CMK (cell line): Measurements from ENCODE around the gene LRRC7.
"Not testable (repeated sequence)": the region's sequence is repeated elsewhere in the genome, so short reads cannot be mapped to it uniquely, and the experiment has no call there.

ENCODE experiments used
- DNase-seq: peaks from one replicate; pipeline ENCODE4 v3.0.0-alpha.2; 2010; ENCODE audit warnings: low read depth

LRRC7 gene

DNA sequence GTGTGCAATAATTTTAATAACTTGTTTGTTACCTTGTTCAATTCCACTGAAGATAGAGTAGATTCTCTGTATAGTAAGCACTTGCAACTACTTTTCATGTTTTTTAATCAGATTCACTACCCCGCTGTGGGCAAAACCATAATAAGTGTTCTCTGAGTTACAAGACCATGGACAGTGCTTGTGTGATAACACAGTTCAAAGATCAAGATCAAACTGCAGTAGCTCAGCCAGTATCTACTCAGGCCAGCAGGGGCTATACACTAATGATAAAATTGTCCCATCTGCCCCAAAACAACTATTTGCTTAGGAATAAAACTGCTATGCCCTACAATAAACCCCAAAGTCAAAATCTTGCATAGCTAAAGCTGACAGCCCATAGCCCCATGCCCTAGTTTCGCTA lies 129.6 kb downstream of the LRRC7 start:
- DNase-seq, result no peak

DNA sequence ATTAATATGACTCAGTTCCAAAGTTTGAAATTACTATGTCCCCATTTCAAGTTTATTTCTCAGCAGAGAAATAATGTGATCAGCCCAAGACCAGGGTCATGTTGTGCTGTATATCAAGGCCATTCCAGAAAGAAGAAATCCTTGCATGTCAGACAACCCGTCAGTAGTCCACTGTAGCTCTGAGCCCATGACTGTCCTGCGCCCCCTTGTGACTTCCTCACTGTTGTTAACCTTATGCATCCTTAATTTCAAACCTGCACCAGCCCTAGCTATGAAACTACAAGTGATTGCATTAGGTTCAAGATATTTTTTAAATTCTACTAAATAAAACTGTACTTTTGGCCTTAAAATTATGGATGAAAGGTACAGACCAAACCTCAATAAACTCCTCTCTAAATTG lies 133.0 kb downstream of the LRRC7 start:
- DNase-seq, result no peak

DNA sequence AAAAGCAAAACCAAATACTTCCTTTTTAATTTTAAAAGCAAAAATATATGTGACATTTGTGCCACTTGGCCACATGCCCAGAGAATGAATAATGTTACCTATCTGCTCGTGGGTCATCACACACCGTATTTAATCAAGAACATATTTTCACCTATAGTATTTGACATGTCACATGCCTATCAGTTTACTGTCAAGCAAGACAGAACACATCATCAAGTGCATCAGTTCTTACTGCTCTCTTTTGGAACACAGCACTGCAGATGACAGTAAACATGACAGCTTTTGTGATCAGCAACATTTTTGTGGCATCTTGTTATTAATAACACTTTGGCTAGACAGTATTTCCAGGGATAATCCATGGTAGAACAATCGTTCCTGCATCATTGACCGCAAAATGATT lies 134.4 kb downstream of the LRRC7 start:
- DNase-seq, result no peak

DNA sequence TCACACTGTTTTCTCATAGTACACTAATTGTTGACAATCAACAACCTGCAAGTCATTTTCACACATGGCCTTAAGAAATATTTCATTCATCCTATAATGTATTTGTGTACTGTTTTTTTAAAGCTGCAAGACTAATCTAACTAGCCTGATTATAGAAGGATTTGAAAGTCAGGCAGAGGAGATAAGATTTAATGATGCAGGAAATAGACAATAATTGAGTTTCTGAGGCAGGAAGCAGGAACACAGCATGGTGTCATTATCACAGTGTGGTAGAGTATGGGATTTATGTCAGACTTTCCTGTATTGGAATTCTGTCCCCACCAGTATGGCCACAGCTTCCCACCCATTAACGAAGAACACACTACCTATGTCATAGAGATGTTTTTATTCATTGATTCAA lies 138.8 kb downstream of the LRRC7 start:
- DNase-seq, result no peak

DNA sequence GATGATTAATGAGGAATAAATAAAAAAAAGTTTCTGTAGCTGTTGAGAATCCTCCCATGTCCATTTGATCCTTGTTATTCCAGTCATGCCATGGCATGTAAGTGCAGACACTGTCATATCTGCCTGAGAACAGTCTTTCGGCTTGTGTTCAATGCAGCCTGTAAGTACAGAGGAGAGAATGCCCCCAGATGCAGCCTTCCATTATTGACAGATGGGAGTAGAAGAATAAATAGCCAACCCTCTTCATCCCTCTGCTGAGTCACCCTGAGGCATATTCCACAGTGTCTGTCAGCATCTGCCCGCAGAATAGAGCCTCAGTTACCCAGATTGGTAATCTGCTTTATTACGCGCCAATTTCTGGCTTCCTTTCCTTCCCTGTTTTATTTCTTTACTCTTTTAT lies 139.4 kb downstream of the LRRC7 start:
- DNase-seq, result no peak

DNA sequence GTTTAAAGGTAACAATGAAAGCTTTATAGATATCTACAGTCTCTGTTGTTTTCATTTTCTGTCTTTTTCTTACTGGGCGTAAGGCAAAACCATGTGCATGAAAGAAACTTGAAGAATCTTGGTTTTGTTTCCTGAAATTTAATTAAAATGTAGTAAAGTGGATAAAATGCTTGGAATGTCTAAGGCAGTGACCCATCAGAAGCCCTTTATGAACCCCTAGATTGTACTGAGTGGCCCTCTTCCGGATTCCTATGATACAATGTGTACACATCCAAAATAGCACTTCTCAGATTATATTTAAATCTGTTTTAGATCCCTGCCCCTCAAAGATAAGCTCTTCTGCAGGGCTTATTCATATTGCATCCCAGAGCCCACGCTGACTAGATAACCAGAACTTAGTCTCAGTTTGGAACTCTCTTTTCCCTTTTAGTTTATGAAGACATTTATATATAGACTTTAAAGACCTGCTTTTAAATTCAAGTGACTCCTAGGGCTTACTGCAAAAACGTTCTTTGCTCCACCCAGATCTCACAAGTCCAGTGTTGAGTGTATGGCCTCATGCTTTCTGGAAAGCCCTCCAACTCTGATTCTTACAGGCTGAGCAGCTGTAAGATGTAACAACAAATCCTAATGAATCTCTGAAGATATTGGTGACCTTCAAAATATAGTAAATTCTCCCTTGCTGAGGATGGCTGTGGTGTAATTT lies 142.9 kb downstream of the LRRC7 start:
- DNase-seq, result no peak

DNA sequence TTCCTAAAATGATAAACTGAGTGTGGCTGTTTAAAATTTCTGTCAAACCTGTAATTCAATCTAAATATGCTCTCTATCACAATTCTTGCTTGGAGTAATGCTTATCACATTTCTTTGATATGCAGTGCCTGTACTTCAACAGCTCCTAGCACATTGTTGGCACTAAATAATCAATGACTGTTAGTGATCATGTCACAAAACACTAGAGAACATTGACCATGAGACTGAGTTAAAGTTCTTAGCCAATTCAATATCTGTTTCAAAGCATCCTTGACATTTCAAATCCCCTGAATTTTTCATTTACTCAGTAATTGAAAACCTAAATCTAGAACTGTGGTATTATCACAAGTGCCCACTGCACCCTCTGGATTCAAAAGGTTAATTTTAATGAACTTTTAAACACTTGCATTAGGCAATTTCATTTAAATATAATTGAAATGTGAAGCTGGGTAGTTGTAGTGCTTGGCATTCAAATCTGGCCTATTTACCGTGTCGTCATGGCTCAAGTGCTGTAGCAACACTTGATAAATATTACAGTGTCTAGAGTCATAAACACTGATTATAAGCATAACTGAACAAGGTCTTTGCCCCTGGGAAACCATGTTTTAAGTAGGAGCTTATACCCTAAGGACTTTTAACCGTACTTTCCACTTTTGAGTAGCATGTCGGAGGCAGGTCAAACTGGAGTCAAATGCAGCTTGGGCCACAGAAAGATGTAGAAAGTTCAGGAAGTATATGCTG lies 143.6 kb downstream of the LRRC7 start:
- no peak for DNase-seq

DNA sequence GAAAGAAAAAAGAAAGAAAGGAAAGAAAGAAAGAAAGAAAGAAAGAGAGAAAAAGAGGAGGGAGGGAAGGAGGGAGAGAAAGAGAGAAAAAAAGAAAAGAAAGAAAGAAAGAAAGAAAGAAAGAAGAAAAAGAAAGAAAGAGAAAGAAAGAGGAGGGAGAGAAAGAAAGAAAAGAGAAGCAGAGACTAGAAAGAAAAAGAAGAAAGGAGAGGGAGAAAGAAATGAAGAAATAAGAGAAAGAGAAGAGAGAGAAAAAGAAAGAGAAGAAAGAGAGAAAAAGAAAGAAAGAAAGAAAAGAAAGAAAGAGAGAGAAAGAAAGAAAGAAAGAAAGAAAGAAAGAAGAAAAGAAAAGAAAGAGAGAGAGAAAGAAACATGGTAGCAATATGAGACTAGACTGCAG lies 150.1 kb downstream of the LRRC7 start:
- DNase-seq, result not testable (repeated sequence)

DNA sequence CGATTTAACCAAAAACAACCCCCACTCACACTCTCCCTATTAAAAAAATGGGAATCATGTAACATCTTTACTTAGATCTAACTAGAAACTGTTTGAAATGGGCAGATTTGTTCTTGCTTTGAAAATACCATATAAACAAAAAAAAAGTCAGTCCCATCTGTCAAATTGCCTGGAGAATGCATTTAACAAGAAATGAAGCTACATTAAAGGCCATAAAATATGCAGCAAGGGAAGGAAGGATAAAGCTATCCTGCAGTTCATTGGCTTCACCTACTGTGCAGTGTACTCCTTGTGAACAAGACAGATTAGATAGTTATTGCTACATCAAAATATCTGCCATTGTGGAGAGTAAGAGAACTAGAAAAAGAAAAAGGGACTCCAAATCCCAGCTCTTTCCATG lies 160.5 kb downstream of the LRRC7 start:
- DNase-seq, result no peak

DNA sequence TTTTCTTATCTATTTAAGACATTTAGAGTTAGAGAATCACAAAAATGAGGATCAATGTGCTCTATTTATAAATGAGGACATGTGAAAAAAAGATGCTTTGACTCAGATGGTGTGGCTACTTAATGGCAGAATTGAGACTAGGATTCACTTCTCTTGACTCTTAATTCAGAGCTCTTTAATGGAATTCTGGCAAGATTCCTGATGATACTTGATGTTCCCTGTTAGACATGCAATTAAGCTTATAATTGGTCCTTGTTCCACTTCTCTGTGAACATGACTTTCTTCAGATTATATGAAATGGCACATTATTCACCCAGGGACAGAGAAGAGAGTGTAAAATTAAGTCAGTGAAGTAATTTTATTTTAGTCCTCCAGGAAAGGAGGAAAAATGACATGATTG lies 165.3 kb downstream of the LRRC7 start:
- DNase-seq, result no peak

DNA sequence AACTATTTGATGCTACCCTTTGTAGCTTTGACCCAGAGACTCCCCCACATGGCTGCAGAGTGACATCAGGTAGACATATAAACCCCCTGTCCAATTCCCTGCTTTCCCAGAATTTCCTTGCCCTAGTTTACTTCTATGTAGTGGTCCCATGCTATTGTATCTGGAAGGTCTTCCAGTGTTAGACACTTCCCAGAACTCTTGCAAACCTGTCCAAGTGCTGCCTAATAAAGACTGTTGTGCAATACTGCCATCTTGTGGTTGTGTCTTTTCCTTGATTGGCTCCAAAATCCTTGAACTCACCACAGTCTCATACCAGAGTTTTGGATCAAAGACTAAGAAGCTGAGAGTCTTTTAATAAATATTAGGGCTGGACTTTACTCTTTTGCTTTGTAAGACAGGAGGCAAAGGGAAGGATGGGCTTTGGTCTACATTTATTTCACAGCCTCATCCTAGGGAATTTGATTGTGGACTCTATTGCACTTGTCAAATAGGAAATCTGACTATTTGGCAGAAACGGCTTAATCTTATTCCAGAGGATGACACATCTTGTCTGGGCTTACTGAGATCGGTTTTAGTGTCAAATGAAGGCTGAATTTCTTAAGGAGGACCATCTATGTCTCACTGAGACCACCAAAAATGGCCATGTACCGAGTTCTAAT lies 169.9 kb downstream of the LRRC7 start:
- peak; percentile 57 for DNase-seq

DNA sequence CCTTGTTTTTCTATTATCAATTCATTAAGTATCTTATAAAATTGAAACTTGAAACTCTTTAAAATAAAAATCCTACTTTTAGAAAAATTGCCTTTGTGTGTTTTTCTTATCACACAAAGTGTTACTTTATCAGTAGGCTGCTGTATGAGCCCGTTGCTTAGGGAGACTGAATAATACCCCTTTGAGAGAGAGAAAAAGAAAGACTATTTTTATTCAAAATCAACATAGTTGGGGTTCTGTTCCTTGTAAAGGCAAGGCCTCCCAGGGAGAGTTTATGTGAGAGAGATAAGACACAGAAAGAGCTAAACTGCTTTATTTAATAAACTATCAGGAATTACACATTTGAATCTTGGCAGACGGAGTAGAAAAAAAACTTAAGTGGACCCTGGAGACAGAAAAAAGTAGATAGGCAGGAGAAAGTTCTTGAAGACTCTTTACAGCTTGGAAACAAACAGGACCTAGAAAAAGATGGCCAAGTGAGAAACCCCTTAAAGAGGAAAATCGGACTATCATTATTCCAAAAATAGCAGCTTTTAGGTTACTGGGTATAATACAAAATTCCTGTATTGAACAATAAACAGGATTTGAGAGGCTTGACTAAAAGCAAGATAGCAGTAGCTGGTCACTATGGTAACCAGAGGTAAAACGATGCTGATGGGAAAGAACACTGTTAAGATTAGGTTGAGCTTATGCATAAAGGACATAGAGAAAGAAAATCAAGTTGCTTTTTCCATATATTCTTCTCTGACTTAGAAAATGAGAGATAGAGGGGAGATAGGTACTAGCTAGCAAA lies 170.9 kb downstream of the LRRC7 start:
- DNase-seq, result no peak

DNA sequence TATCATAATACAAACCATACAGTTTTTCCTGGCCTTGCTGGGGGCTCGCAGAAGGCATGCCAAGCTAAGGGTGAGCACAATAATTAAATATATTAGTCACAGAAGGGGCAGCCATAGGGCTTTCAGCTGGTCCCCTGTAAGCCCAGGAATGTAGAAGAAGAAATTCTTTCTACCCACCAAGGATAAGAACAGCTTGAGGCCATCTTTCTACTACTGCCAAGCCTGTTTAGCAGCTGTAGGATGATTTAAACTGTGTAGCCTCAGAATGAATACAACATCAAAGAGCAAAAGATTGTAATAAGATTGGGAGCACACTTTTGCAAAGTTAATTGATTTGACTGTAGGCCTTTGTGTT lies 171.5 kb downstream of the LRRC7 start:
- no peak for DNase-seq

DNA sequence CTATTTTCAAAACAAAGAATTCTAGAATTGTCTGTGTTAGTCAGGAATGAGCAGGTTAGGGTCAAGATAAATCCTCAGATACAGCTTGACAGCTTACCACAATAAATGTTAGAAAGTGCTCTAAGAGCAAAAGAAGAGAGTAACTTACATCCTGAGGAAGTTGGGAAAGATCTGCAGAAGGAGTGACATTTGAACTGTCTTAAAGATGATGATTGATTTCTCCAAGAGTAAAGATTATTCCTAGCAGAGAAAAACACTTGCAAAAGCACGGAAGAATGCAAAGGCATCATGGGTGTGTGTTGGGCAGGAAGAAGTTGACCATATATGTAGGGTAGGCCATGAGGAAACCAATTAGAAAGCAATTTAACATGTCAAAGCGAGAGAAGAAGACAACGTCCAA lies 175.4 kb downstream of the LRRC7 start:
- no peak for DNase-seq

DNA sequence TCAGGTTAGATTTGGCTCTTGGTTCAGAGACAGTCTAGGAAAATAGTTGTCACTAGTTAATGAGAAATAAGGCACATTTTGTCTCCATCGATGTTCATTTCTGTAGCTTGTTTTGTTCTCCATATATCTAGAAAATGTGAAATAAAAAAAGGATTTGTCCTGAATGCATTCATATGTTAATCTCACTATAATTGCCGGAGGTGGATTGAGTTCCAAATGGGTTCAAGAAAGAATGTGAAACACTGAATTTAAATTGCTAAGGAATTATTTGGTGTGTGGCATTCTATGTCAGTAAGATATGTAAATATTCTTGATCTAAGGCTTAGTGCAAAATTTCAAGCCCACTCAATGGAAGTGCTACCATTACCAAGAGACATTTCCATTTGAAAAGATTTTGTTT lies 176.7 kb downstream of the LRRC7 start:
- DNase-seq, result no peak

DNA sequence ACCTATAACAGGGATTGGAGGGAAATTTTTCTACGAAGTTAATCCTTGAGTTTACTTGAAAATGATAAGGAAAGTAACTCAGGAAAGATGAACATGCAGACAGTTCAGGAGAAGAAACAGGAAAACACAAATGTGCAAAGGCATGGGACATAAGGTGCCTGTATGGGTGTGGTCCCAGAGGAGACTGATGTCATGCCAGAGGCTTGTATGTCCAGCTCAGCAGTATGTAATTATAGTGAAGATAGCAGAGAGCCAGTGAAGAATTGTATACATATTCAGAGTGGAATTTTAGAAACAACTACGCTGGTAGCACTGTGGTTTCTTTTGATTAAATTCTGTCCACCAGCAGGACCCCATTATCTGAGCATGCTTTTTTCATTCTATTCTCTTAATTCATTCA lies 179.5 kb downstream of the LRRC7 start:
- no peak for DNase-seq

DNA sequence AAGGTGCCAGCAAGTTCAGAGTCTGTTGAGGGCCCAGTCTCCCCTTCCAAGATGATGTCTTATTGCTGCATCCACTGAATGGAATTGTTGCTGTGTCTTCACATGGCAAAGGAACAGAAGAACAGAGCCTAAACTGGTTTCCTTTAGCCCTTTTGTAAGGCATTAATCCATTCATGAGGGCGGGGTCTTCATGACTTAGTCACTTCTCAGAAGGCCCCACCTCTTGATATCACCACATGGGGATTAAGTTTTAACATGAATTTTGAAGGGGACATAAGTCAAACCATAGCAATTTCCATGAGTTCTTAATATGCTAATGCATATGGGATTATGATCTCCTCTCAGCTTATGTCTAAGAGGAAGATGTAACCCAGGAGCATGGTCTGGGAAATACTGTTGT lies 182.9 kb downstream of the LRRC7 start:
- no peak for DNase-seq

DNA sequence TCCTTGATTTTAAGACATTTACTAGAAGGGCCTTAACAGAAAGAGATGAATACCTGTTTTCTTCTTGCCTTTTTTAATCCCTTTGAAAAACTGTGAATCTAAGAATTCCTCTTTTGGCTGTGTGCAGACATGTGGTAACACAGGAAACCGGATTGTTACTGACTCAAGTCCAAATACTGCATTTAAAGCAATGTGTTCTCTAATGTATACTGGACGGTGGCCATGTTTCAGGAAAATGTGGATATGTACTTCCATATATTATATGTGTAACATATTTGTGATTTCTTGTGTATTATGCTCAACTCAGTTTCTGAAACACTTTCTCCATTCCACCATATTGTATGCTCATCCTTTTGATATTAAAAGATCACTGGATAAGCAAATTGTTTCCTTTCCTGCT lies 185.1 kb downstream of the LRRC7 start:
- no peak for DNase-seq

DNA sequence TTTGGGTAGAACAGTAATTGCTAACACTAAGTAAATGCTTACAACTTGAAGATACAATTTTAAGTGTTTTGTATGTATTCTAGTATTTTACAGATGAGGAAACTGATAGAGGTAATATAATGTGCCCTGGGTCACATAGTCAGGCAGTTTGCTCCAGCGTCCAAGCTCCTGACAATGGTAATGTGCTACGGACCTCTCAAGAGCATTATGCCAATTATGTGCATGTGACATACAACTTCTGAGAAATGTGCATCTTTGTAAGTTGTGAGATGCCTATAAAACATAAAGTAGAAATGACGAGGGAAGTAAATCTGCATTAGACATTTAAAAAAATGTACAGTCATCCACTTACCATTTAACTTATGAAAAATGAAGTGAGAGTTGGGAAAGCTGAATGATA lies 186.8 kb downstream of the LRRC7 start:
- DNase-seq, result no peak

DNA sequence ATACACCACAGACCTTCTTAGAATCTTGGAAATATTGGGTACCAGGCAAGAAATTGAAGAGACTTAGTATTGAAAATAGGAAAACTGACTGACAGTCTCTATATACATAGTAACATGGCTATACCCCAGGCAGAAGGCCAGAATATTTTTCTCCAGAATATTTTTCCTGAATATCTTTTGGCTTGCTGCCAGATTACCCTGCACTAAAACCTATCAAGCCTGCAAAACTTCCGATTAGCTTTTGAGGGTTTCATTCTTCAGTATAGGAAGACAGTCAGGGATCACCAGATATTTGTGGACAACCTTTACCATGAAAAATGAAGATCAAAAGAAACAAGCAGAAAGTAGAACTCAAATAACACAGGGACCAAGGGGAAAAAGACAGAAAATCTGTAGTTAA lies 187.9 kb downstream of the LRRC7 start:
- DNase-seq, result no peak

DNA sequence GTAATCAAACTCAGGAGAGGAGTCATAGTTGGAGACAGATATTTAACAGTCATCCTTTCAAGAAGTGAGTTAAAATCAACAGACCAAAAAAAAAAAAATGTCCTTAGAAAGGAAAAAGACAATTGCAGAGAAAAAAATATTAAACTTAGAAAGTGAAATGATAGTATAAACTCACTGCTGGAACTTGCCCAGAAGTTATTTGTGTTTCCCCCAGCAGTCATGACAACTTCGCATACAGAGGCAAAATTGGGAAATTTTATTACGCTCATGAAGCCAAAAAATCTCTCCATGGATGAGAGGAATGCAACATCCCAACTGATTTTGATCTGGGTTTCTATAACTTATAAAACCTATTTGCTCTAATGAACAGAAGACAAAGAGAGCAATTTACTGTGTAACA lies 198.2 kb downstream of the LRRC7 start:
- no peak for DNase-seq

DNA sequence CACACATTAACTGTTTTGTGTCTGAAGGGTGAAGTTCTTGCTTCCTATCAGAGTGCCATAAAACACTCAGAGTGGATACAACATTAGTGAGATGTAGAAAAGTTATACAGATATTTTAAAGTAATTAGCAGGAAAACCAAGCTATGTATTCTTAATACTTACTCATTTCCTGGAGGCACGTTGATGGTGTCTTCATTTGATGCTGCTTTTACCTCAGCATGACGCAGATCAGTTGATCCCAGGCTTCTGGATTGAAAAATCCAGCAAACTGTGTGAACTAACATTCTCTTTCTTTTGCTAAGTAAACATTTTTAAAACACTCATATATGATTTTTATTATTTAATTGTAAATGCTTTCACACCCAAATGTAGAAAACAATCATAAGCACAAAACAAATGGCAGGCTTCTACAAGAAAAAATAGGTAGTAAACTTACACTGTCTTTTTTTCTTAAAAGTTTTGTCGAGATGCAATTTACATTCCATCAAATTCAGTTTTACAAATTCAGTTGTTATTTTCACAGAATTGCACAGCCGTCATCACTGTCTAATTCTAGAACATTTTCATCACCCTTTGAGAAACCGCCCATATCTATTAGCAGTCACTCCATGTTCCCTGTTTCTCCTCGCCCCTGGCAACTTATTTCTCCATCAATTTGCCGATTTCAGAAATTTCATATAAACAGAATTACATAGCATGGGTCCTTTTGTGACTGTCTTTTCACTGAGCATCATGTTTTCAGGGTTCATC lies 198.9 kb downstream of the LRRC7 start:
- no peak for DNase-seq
